GM12872 (cell line): Measurements from ENCODE around the gene SMYD4.
A peak's percentile ranks its signal among the peaks of the same experiment; 100 is the strongest.

Experiments
- TF ChIP-seq, protein P1 (sequence below): IDR thresholded peaks from 3 replicates; pipeline ENCODE4 v1.5.1; 2011; ENCODE audit warnings: low read depth, mild to moderate bottlenecking, low read length, moderate library complexity; ENCODE audit not compliant: insufficient read depth

Gene SMYD4

GRCh38 chr17:1776857-1777256, 52.8 kb downstream of the SMYD4 start:
- TF ChIP-seq, protein P1, sequence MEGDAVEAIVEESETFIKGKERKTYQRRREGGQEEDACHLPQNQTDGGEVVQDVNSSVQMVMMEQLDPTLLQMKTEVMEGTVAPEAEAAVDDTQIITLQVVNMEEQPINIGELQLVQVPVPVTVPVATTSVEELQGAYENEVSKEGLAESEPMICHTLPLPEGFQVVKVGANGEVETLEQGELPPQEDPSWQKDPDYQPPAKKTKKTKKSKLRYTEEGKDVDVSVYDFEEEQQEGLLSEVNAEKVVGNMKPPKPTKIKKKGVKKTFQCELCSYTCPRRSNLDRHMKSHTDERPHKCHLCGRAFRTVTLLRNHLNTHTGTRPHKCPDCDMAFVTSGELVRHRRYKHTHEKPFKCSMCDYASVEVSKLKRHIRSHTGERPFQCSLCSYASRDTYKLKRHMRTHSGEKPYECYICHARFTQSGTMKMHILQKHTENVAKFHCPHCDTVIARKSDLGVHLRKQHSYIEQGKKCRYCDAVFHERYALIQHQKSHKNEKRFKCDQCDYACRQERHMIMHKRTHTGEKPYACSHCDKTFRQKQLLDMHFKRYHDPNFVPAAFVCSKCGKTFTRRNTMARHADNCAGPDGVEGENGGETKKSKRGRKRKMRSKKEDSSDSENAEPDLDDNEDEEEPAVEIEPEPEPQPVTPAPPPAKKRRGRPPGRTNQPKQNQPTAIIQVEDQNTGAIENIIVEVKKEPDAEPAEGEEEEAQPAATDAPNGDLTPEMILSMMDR, result no peak

DNA sequence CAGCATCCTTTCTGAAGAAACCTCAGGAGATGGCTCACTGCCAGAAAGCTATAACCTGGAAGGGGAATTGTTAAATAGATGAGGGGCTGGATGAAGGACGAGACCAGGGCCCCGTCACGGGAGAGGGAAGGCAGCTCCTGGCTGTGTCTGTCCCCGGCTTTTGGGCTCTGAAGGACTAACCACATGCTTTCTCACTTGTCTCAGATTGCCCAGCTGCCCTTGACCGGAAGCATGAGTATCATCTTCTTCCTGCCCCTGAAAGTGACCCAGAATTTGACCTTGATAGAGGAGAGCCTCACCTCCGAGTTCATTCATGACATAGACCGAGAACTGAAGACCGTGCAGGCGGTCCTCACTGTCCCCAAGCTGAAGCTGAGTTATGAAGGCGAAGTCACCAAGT, 53.4 kb downstream of the SMYD4 start:
- TF ChIP-seq, protein P1, result no peak

GRCh38 chr17:1774390-1775176, 55.1 kb downstream of the SMYD4 start:
- TF ChIP-seq, protein P1, result no peak

DNA sequence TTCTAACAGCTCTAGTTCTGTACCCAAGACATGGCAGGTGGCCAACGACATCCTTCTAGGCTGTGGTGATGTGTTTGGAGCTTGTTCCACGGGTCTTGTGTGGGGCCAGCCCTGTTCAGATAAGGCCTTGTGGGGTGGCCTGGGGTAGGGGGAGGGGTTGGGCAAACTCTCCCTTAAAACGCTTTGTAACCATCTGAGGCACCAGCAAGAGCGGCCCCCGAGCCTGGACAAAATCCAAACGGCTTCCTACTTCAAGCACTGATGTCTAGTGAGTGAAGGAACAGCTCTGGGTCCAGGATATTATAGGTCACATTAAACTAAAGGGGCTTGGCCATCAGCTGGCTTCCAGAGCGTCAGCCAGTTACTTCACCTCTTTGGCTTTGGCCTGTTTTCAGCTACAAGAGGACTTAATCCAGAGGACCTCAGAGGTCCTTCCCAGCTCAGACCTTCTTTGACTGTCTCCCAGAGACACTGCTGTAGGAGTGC, 56.0 kb downstream of the SMYD4 start:
- TF ChIP-seq, protein P1, result no peak

DNA sequence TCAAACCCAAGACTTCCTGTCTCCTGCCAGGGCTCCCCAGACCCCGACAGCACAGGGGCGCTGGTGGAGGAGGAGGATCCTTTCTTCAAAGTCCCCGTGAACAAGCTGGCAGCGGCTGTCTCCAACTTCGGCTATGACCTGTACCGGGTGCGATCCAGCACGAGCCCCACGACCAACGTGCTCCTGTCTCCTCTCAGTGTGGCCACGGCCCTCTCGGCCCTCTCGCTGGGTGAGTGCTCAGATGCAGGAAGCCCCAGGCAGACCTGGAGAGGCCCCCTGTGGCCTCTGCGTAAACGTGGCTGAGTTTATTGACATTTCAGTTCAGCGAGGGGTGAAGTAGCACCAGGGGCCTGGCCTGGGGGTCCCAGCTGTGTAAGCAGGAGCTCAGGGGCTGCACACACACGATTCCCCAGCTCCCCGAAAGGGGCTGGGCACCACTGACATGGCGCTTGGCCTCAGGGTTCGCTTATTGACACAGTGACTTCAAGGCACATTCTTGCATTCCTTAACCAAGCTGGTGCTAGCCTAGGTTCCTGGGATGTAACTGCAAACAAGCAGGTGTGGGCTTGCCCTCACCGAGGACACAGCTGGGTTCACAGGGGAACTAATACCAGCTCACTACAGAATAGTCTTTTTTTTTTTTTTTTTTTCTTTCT, 59.8 kb downstream of the SMYD4 start:
- TF ChIP-seq, protein P1, result no peak

DNA sequence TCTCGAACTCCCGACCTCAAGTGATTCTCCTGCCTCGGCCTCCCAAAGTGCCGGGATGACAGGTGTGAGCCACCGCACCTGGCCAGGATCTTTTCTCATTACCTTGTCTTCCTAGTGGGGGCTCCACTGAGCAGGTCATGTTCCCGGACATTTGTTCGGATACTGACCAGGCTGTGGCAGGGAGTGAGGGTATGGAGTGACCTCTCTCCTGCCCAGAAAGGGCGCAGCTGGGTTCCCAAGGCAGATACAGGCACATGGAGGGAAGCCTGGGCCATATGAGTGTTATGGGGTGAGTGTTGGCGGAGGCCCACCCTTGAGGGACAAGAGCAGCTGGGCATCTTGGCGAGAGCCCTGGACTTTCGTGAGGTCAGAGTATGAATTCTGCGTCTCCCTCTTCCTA, 62.3 kb downstream of the SMYD4 start:
- TF ChIP-seq, protein P1, result peak; percentile 16; the same call in 1 of the 3 replicates

GRCh38 chr17:1766382-1767135, 63.1 kb downstream of the SMYD4 start:
- TF ChIP-seq, protein P1, result no peak
